NCI-H2227 (cell line): Measurements from ENCODE around the gene CACNA1D.

Experiments used
- DNase-seq: peaks from one replicate; lab custom pipeline; 2025; ENCODE audit not compliant: unreplicated experiment; lab: John Stamatoyannopoulos, UW

The CACNA1D gene

GRCh38 chr3:53740956-53741355 lies 246.5 kb downstream of the CACNA1D start:
- no peak for DNase-seq

DNA sequence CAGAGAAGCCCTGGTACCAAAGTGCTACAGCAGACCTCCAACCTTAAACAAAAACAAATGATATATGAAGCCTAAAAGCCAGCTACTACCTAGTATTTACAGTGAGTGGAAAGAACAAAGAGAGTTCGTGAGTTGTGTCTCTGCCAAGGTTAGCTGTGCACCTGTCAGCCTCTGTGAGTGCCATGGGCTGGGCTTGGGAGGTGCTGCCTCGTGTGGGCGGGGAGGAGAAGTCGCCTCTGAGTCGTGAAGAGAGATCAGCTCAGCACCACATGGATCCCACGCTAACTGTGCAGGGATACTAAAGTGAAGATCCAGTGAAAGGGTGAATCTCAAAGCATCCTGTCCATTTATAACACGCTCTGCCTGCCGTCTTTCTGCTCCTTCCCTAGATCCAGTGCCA lies 249.9 kb downstream of the CACNA1D start:
- peak; percentile 56 for DNase-seq

DNA sequence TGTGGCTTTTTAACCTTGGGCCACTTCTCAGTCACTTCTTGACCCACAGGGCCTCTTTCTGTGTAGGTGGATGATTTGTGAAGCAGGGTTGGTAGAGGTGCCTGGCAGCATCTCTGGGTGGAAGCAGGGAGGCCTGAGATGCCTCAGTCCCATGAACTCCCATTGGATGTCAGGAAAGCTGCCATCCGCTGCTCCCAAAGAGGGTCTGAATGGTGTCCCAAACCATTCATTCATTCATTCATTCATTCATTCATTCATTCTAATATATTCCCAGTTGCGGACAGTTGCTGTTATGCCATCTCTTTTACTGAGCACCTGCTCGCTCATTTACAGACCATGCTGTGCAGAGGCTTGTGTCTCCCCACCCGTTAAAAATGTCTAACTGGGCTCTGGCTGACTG lies 253.1 kb downstream of the CACNA1D start:
- DNase-seq = no peak

GRCh38 chr3:53748512-53749271 lies 254.3 kb downstream of the CACNA1D start:
- DNase-seq = no peak

DNA sequence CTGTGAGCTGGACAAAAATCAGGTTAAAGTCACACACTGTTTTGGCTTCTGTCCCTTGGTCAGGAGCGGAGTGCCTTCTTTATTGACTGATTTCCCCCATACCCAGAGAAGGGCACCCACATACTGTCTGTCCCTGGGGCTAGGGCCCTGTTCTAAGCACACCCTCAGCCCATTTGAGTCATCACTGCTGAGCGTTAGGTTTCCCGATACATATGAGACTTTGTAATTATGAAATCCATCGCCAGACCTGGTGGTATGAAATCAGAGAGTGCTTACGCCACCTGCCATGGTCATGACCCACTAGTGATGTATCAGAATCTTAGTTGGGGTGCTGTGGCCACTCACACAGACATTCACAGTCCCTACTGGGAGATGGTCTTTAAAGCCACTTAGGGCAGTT lies 255.0 kb downstream of the CACNA1D start:
- no peak for DNase-seq

DNA sequence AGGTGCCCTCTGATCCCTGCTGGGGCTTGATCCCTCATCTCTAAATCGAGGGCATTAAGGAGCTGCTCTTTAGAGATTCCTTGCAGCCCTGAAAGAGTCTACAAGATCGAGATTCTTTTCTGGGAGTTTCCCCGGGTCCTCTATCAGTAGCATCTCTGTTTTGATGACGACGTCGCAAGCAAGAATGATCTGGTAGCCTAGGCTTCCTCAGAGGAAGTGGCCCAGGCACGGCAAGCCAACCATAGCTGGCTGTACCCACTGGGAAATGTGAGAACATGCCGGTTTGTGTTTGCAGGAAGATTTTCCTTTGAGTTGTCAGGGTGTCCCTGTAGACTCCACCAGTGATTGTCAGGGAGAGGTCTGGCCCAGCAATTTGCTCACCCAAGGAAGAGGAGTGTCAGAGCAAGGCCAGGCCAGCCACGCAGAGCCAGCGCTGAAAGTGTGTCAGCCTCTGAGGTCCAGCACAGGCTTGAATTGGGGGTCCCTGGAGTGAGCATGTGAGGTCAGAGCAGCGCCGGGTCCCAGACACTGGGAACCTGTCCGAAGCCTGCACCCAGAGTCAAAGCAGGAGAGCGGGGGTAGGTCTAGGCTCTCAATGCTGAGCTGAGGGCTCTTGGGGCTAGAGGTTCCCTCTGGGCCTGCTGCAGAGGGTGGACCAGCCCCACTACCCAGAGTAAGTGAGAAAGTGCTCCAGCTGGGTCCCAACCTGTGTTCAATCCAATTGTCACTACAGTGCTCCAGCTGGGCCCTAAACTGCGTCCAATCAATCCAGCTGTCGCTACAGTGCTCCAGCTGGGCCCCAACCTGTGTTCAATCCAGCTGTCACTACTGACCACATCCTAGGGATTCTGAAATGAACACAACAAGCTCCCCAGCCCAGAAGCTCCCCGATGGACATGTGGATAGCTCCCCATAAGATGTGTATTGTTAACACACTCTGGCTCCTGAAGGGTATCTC lies 256.1 kb downstream of the CACNA1D start:
- no peak for DNase-seq

DNA sequence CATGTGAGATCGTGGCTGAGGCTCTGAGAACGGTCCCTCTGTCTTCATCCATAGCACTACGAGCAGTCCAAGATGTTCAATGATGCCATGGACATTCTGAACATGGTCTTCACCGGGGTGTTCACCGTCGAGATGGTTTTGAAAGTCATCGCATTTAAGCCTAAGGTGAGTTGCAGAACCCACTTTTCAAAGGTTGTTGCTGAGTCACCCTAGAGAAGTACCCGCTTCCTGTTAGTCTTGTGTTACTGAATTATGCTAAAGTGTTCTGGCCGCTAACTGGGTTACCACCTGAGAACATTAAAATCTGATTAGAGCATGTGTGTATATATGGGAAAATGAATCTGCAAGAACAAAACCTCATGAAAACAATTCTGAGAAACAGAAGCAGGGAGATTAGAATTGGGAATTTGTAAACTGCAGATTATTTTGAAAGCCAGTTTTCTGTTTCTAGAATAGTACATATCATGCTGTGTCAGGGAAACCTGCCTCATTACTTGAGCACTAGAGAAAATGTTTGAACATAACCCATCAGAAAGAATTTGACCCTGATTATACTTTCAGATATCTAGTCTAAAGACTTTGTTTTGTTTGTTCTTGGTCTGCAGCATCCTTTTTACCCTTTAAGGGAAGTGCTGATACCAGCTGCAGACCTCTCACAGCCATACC lies 259.2 kb downstream of the CACNA1D start:
- DNase-seq = no peak

GRCh38 chr3:53754325-53754724 lies 259.9 kb downstream of the CACNA1D start:
- no peak for DNase-seq

GRCh38 chr3:53758846-53759245 lies 264.4 kb downstream of the CACNA1D start:
- no peak for DNase-seq

DNA sequence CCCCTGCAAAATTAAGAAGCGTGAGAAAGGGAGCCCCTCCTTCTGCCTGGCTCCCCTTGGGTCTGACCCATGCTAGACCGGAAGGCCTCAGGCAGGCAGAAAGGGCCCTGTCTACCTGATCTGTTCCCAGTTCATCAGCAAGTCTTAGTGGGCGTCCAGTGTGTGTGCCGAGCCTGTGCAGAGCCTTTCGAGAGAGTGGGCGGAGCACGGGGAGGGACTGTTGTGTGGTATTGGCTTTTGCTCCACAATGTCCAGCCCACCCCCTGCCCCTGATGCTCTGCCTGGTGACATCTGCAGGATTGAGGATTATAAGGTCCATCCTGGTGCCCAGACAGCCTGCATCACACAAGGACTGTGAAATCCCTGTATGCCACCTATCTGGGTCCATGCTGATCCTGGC lies 268.9 kb downstream of the CACNA1D start:
- DNase-seq = no peak

- no peak for DNase-seq
Measured at GRCh38 chr3:53764026-53764775, 269.8 kb downstream of the CACNA1D start.

DNA sequence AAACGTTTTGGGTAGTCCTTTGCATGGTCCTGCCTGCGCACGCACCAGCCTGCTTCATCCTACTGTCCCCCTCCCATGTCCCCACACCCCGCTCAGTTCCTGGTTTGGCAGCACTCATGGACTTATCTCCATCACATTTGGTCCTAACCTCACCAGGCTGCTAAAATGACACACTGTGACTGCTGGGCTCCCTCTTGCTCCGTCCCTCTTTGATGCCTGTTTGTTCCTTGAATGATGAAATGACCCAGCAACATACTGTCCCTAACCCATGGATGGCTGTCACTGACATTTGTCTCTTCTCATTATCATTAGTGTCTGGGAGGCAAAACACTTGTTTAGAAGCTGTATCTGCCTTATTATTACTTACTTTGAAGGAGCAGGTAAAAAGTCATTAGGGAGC lies 271.3 kb downstream of the CACNA1D start:
- no peak for DNase-seq

DNA sequence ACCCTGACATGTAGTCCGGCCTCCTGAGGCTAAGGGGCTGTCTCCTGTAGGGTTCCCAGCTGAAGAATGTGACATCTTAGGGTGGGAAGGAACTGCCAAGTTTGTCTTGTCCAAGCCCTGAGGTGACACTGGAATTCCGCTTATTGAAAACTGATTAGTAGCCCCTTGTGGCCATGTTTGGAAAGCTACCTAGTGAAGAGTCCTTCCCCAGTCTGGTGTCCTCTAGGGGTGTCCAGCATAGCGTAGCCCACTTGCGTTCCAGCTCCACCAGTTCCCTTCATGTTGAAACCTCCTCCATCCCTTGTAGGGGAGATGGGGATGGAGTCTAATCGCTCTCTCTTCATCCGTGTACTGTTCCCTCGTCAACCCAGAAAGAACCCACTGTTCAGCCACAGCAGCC lies 272.3 kb downstream of the CACNA1D start:
- DNase-seq = no peak

- no peak for DNase-seq
Measured at GRCh38 chr3:53768478-53769459, 274.4 kb downstream of the CACNA1D start.

DNA sequence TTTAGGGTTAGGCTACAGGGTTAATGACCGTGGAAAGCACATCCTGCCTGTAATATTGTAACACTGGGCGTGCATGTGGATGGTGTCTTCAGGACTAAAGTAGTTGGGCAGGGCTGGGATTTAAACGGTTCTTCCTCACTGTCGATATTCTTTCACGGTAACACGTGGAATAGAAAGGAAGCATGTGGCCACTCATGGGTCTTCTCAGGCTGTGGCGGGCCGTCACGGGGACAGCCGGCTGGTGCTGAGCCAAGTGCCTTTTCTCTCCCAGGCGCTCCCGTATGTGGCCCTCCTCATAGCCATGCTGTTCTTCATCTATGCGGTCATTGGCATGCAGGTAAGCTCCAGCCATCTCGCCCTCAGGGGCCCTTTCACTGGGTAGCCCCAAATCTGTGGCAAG lies 278.2 kb downstream of the CACNA1D start:
- no peak for DNase-seq

DNA sequence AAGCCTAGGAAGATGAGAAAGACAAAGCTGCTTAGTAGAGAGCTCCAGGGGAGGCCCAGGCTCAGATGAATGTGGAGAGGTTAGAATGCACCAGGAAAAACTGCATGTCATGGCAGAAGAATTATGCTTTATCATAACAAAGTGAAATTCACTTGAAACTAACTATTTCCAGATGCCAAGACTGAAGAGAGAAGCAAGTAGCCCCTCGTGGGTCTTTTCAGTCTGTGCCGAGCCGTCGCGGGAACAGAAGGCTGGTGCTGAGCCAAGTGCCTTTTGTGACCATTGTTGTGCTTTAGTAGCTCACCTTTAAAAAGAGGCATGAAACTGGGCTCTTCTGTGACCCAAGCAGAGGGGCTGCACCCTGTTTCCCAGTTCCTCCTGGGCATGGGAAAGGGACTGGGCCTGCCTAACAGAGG lies 278.6 kb downstream of the CACNA1D start:
- DNase-seq = no peak

GRCh38 chr3:53773611-53774368 lies 279.4 kb downstream of the CACNA1D start:
- DNase-seq = no peak

DNA sequence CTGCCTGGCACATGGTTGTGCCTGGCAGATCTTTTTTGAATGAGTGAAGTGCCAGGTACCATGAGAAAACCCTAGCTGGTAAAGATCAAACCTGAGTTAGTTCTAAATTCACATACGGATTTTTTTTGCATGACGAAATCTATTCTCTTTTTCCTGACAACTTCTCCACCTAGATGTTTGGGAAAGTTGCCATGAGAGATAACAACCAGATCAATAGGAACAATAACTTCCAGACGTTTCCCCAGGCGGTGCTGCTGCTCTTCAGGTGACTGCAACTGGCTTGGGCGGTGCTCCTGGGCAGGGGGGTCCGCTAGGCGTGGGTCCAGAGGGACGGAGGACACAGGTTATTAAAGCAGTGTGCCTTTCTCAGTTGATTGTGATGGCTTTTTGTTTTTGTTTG lies 280.0 kb downstream of the CACNA1D start:
- DNase-seq = no peak

- no peak for DNase-seq
Measured at GRCh38 chr3:53775018-53775417, 280.6 kb downstream of the CACNA1D start.
